Endodermal cell (in vitro differentiated cells): Measurements from ENCODE around the gene MYLIP. TPM values are rescaled to one million over a fixed set of nuclear protein-coding genes. Genes with fewer than 3 reads are reported as not detected.

Experiments
- DNase-seq: peaks from one replicate; pipeline ENCODE4 v3.0.0-alpha.2; 2017
- H3K27ac ChIP-seq: 2 replicates; pipeline ENCODE4 v1.5.1; 2013; ENCODE audit warnings: mild to moderate bottlenecking, low read depth, low read length, moderate library complexity
- H3K27me3 ChIP-seq: 2 replicates; pipeline ENCODE4 v1.6.1; 2013; ENCODE audit warnings: mild to moderate bottlenecking, low read length, moderate library complexity; ENCODE audit not compliant: insufficient read depth, control insufficient read depth, poor library complexity, severe bottlenecking
- H3K36me3 ChIP-seq: 2 replicates; pipeline ENCODE4 v1.7.0; 2013; ENCODE audit warnings: mild to moderate bottlenecking, low read length, moderate library complexity; ENCODE audit not compliant: control insufficient read depth, insufficient read depth
- H3K4me1 ChIP-seq: one replicate; pipeline ENCODE4 v1.7.0; 2013; ENCODE audit warnings: low read length; ENCODE audit not compliant: control insufficient read depth, insufficient read depth
- H3K4me3 ChIP-seq: 2 replicates; pipeline ENCODE4 v1.5.1; 2013; ENCODE audit warnings: mild to moderate bottlenecking, low read length, moderate library complexity
- H3K9ac ChIP-seq: 2 replicates; pipeline ENCODE4 v1.6.1; 2013; ENCODE audit warnings: mild to moderate bottlenecking, low read length, moderate library complexity; ENCODE audit not compliant: poor library complexity, severe bottlenecking; ENCODE audit errors: extremely low read depth
- H3K9me3 ChIP-seq: 2 replicates; pipeline ENCODE4 v1.6.1; 2013; ENCODE audit warnings: mild to moderate bottlenecking, low read length, moderate library complexity; ENCODE audit not compliant: control insufficient read depth
- H3K27ac Mint-ChIP-seq: 2 replicates; pipeline ENCODE4 v1.8.0; 2020; ENCODE audit warnings: mixed read lengths
- H3K27me3 Mint-ChIP-seq: 2 replicates; pipeline ENCODE4 v1.8.0; 2021; ENCODE audit warnings: mild to moderate bottlenecking, mixed read lengths; ENCODE audit not compliant: insufficient read depth
- H3K36me3 Mint-ChIP-seq: 2 replicates; pipeline ENCODE4 v1.8.0; 2020; ENCODE audit warnings: low read depth, mixed read lengths
- H3K4me1 Mint-ChIP-seq: 2 replicates; pipeline ENCODE4 v1.8.0; 2020; ENCODE audit warnings: mixed read lengths
- H3K4me3 Mint-ChIP-seq: 2 replicates; pipeline ENCODE4 v1.8.0; 2020; ENCODE audit warnings: mild to moderate bottlenecking, moderate library complexity, mixed read lengths
- H3K9me3 Mint-ChIP-seq: 2 replicates; pipeline ENCODE4 v1.8.0; 2020; ENCODE audit warnings: mild to moderate bottlenecking, mixed read lengths
- WGBS, 2 experiments: methylation state at CpG; one replicate each; pipeline versions ENCODE4 v1.1.5 to v1.1.7; 2013; ENCODE audit warnings: missing lambda C conversion rate in 2 of 2, mixed read lengths in 1 of 2; ENCODE audit not compliant: insufficient coverage in 1 of 2, insufficient read length in 1 of 2; 5-methylcytosine and 5-hydroxymethylcytosine counted together
- total RNA-seq, 2 donors: library from RNA; stranded (reverse); fragmentation: NEBNext Ultra II Directional in 1 of 2; extraction: Animal tissue kit (Norgen Biotek cat#: 25700) in 1 of 2; gene quantifications; 2 replicates in 1 of 2; 3 replicates in 1 of 2; pipeline ENCODE4 v1.2.1, GENCODE V29; 2021
- TF ChIP-seq, protein P1 (sequence below): fragments of 200-600 bp; sonication (generic); conservative IDR thresholded peaks from 2 replicates; pipeline ENCODE4 v1.5.0; 2021; ENCODE audit warnings: antibody characterized with exemption, mild to moderate bottlenecking

The MYLIP gene
- total RNA-seq, 2 donors from 2014 or later: 25.8 to 30.2 TPM

- Mint-ChIP-seq H3K27ac (no peak overlapping the region), H3K4me1 (peaks cover 31% of the 10 kb centered on the region), H3K27me3 (peaks cover 3% of the 10 kb centered on the region), H3K36me3 (peaks cover 2% of the 10 kb centered on the region), H3K9me3 (peaks cover 8% of the 10 kb centered on the region), H3K4me3 (no peak overlapping the region)
- Histone ChIP-seq H3K27me3 (no peaks in the 10 kb centered on the region), H3K4me1 (peaks cover 22% of the 10 kb centered on the region), H3K36me3 (no peaks in the 10 kb centered on the region), H3K27ac (no peak overlapping the region), H3K9me3 (no peaks in the 10 kb centered on the region), H3K4me3 (no peak overlapping the region), H3K9ac (no peak overlapping the region)
- 100% methylated on average over 5 of the region's 5 CpGs; no CpG with 5 or more reads in 1 of the 2 experiments for WGBS, 2 experiments
- TF ChIP-seq, protein P1, sequence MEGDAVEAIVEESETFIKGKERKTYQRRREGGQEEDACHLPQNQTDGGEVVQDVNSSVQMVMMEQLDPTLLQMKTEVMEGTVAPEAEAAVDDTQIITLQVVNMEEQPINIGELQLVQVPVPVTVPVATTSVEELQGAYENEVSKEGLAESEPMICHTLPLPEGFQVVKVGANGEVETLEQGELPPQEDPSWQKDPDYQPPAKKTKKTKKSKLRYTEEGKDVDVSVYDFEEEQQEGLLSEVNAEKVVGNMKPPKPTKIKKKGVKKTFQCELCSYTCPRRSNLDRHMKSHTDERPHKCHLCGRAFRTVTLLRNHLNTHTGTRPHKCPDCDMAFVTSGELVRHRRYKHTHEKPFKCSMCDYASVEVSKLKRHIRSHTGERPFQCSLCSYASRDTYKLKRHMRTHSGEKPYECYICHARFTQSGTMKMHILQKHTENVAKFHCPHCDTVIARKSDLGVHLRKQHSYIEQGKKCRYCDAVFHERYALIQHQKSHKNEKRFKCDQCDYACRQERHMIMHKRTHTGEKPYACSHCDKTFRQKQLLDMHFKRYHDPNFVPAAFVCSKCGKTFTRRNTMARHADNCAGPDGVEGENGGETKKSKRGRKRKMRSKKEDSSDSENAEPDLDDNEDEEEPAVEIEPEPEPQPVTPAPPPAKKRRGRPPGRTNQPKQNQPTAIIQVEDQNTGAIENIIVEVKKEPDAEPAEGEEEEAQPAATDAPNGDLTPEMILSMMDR: no peak
- no peak for DNase-seq
These were observed 49.0 kb downstream of the MYLIP start for GRCh38 chr6:16177881-16178280.

GRCh38 chr6:16178351-16178750, 49.5 kb downstream of the MYLIP start:
- Histone ChIP-seq H3K36me3 (no peaks in the 10 kb centered on the region), H3K9ac (no peak overlapping the region), H3K9me3 (no peaks in the 10 kb centered on the region), H3K27me3 (no peaks in the 10 kb centered on the region), H3K4me1 (peaks cover 17% of the 10 kb centered on the region), H3K4me3 (no peak overlapping the region), H3K27ac (no peak overlapping the region)
- no peak for DNase-seq
- H3K4me3 Mint-ChIP-seq: no peak overlapping the region
- peaks cover 2% of the 10 kb centered on the region for H3K36me3 Mint-ChIP-seq
- peaks cover 8% of the 10 kb centered on the region for H3K9me3 Mint-ChIP-seq
- H3K27me3 Mint-ChIP-seq: peaks cover 3% of the 10 kb centered on the region
- TF ChIP-seq, protein P1: no peak
- no peak overlapping the region for H3K27ac Mint-ChIP-seq
- peaks cover 31% of the 10 kb centered on the region for H3K4me1 Mint-ChIP-seq
- 88 to 98% methylated on average over 4 to 7 of the region's 7 CpGs for WGBS, 2 experiments

DNA sequence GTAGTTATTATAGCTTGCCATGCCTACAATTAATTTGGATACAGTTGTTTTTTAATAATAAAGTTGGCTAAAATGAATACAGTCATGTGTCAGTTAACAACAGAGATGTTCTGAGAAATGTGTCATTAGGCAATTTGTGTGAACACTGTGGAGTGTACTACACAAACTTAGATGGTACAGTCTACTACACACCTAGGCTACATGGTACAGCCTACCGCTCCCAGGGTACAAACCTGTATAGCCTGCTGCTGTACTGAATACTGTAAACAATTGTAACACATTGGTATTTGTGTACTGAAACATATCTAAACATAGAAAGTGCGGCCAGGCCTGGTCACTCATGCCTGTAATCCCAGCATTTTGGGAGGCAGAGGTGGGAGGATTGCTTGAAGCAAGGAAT, 50.2 kb downstream of the MYLIP start:
- Histone ChIP-seq H3K27ac (no peak overlapping the region), H3K4me3 (no peak overlapping the region), H3K9ac (no peak overlapping the region), H3K9me3 (no peaks in the 10 kb centered on the region), H3K27me3 (no peaks in the 10 kb centered on the region), H3K36me3 (no peaks in the 10 kb centered on the region), H3K4me1 (peaks cover 10% of the 10 kb centered on the region)
- peaks cover 8% of the 10 kb centered on the region for H3K9me3 Mint-ChIP-seq
- no peak for DNase-seq
- 80 to 96% methylated on average over 1 to 2 of the region's 2 CpGs for WGBS, 2 experiments
- no peak overlapping the region for H3K27ac Mint-ChIP-seq
- peaks cover 29% of the 10 kb centered on the region for H3K4me1 Mint-ChIP-seq
- no peak overlapping the region for H3K4me3 Mint-ChIP-seq
- peaks cover 3% of the 10 kb centered on the region for H3K27me3 Mint-ChIP-seq
- TF ChIP-seq, protein P1: no peak
- peaks cover 2% of the 10 kb centered on the region for H3K36me3 Mint-ChIP-seq
